H1 (cell line): ENCODE data around the gene OR52E2.

ENCODE experiments used
- FOSL1 ChIP-seq: IDR thresholded peaks from 2 replicates; pipeline ENCODE4 v1.6.1; 2011; ENCODE audit warnings: mild to moderate bottlenecking, low read depth, low read length, moderate library complexity; ENCODE audit not compliant: insufficient read depth
- KDM5A ChIP-seq: fragments of 200-600 bp; IDR thresholded peaks from 2 replicates; pipeline ENCODE4 v1.7.1; 2012; ENCODE audit warnings: mild to moderate bottlenecking, low read length, inconsistent platforms, mixed read lengths
- MAFK ChIP-seq: IDR thresholded peaks from 2 replicates; pipeline ENCODE4 v1.6.1; 2012; ENCODE audit warnings: low read depth, mild to moderate bottlenecking, improper control_type of control experiment, low read length
- PHF8 ChIP-seq: fragments of 200-600 bp; sonication (generic); conservative IDR thresholded peaks from 2 replicates; pipeline ENCODE4 v1.7.1; 2012; ENCODE audit warnings: low read depth, mild to moderate bottlenecking, inconsistent platforms, low read length, moderate library complexity
- POLR2A ChIP-seq, 2 experiments: IDR thresholded peaks; 1 replicate in 1 of 2; 2 replicates in 1 of 2; pipeline ENCODE4 v1.6.1; 2011; ENCODE audit warnings: low read depth in 2 of 2, low read length in 2 of 2, mild to moderate bottlenecking in 2 of 2; ENCODE audit errors: control extremely low read depth in 1 of 2
- SIRT6 ChIP-seq: IDR thresholded peaks from one replicate; pipeline ENCODE4 v1.7.1; 2012; ENCODE audit warnings: low read length, inconsistent platforms
- SIX5 ChIP-seq: IDR thresholded peaks from 2 replicates; pipeline ENCODE4 v1.6.1; 2011; ENCODE audit warnings: mild to moderate bottlenecking, low read depth, low read length
- SP4 ChIP-seq: IDR thresholded peaks from 2 replicates; pipeline ENCODE4 v1.6.1; 2012; ENCODE audit warnings: low read length, inconsistent platforms
- TBP ChIP-seq: IDR thresholded peaks from 2 replicates; pipeline ENCODE4 v1.6.1; 2011; ENCODE audit warnings: low read depth, low read length, improper control_type of control experiment
- TCF12 ChIP-seq: IDR thresholded peaks from 2 replicates; pipeline ENCODE4 v1.6.1; 2011; ENCODE audit warnings: low read depth, mild to moderate bottlenecking, low read length
- TF ChIP-seq, protein P1 (sequence below), 3 experiments: IDR thresholded peaks; 1 replicate in 2 of 3; 2 replicates in 1 of 3; pipeline versions ENCODE4 v1.5.1 to v1.6.1; 2011; ENCODE audit warnings: low read length in 3 of 3, mild to moderate bottlenecking in 3 of 3, inconsistent platforms in 2 of 3, low read depth in 1 of 3, moderate library complexity in 1 of 3; ENCODE audit not compliant: insufficient read depth in 1 of 3; ENCODE audit errors: control extremely low read depth in 1 of 3

DNA sequence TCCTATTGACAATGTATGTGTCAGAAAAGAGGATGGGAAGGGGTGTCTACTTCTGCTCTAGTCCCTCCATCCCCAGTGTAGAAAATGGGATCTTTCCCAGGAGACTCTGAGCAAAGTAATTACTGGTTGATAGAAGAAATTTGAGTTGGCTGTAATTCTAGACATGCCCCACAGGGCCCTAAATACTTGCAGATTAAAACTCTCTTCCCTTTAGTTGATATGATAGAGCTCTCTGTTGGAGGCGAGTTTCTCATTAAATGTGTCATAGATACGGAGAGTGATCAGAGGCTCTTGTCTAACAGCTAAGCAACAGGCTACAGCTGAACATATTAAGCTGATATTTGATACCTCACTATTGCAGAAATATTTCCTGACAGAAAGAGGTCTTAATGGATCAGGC is 42.8 kb upstream of the OR52E2 start:
- TF ChIP-seq MAFK (no peak), SIX5 (no peak), FOSL1 (no peak), KDM5A (no peak), PHF8 (no peak), TBP (no peak), SIRT6 (no peak), SP4 (no peak), TCF12 (no peak), POLR2A (IDR thresholded peaks at IDR 0.05; ENCODE audit: control extremely low read depth in 1 of 2, low read depth in 2 of 2, low read length in 2 of 2) (no peak)
- TF ChIP-seq, protein P1, sequence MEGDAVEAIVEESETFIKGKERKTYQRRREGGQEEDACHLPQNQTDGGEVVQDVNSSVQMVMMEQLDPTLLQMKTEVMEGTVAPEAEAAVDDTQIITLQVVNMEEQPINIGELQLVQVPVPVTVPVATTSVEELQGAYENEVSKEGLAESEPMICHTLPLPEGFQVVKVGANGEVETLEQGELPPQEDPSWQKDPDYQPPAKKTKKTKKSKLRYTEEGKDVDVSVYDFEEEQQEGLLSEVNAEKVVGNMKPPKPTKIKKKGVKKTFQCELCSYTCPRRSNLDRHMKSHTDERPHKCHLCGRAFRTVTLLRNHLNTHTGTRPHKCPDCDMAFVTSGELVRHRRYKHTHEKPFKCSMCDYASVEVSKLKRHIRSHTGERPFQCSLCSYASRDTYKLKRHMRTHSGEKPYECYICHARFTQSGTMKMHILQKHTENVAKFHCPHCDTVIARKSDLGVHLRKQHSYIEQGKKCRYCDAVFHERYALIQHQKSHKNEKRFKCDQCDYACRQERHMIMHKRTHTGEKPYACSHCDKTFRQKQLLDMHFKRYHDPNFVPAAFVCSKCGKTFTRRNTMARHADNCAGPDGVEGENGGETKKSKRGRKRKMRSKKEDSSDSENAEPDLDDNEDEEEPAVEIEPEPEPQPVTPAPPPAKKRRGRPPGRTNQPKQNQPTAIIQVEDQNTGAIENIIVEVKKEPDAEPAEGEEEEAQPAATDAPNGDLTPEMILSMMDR (IDR thresholded peaks at IDR 0.05; ENCODE audit: control extremely low read depth in 1 of 3, insufficient read depth in 1 of 3, low read depth in 1 of 3, low read length in 3 of 3) = no peak
